A673 (cell line): ENCODE data around the gene DNAH2. TPM values are rescaled to one million over a fixed set of nuclear protein-coding genes. Genes with fewer than 3 reads are reported as not detected.

Experiments used
- BruUV-seq: library from RNA; stranded (reverse); fragments of 400-500 nt; replicated peaks from 2 replicates; lab custom pipeline; 2021; lab: Mats Ljungman, UMichigan
- CTCF ChIA-PET: fragments of 300-600 bp; sonication (Branson Sonifier 250); formaldehyde crosslinking; loops from one replicate; lab custom pipeline; 2022; ENCODE audit warnings: antibody characterized with exemption; lab: Charles Lee
- POLR2A ChIA-PET: fragments of 300-600 bp; sonication (Branson Sonifier 250); formaldehyde crosslinking; loops from one replicate; lab custom pipeline; 2022; ENCODE audit warnings: antibody characterized with exemption; ENCODE audit not compliant: low non-redundant PET; lab: Charles Lee
- DNase-seq: peaks from one replicate; pipeline ENCODE4 v3.0.0-alpha.2; 2015; ENCODE audit warnings: low spot score
- H3K27ac ChIP-seq: fragments of 200-600 bp; sonication (generic); 2 replicates; pipeline ENCODE4 v1.5.1; 2016; ENCODE audit warnings: mixed run types, low read depth, mild to moderate bottlenecking, mixed read lengths, antibody characterized with exemption, low read length; ENCODE audit not compliant: poor library complexity, severe bottlenecking
- H3K27me3 ChIP-seq: fragments of 200-600 bp; sonication (generic); replicated peaks from 2 replicates; pipeline ENCODE4 v1.6.1; 2017; ENCODE audit warnings: mixed run types, low read depth, mild to moderate bottlenecking, mixed read lengths, antibody characterized with exemption, low read length; ENCODE audit not compliant: insufficient read depth, poor library complexity
- H3K36me3 ChIP-seq: fragments of 200-600 bp; sonication (generic); 2 replicates; pipeline ENCODE4 v1.6.1; 2016; ENCODE audit warnings: mixed run types, mild to moderate bottlenecking, mixed read lengths, antibody characterized with exemption, low read length; ENCODE audit not compliant: insufficient read depth, poor library complexity, severe bottlenecking
- H3K4me1 ChIP-seq: fragments of 200-600 bp; sonication (generic); 2 replicates; pipeline ENCODE4 v1.6.1; 2017; ENCODE audit warnings: mixed run types, mild to moderate bottlenecking, mixed read lengths, antibody characterized with exemption, low read length; ENCODE audit not compliant: insufficient read depth, poor library complexity, severe bottlenecking
- H3K4me3 ChIP-seq: fragments of 200-600 bp; sonication (generic); 2 replicates; pipeline ENCODE4 v1.5.1; 2016; ENCODE audit warnings: low read depth, mixed run types, mild to moderate bottlenecking, mixed read lengths, low read length; ENCODE audit not compliant: poor library complexity, severe bottlenecking
- H3K9me3 ChIP-seq: fragments of 200-600 bp; sonication (generic); 2 replicates; pipeline ENCODE4 v1.6.1; 2016; ENCODE audit warnings: mixed run types, low read depth, mild to moderate bottlenecking, mixed read lengths, antibody characterized with exemption, low read length; ENCODE audit not compliant: poor library complexity, severe bottlenecking
- CTCF ChIP-seq: fragments of 300-800, 200-600 bp; sonication (generic); conservative IDR thresholded peaks from 2 replicates; pipeline ENCODE4 v1.5.1; 2017; ENCODE audit warnings: low read depth, mild to moderate bottlenecking, antibody characterized with exemption, low read length, moderate library complexity, mixed read lengths
- EZH2 ChIP-seq: fragments of 200-600 bp; sonication (generic); IDR thresholded peaks from 2 replicates; pipeline ENCODE4 v1.6.1; 2017; ENCODE audit warnings: borderline replicate concordance, low read depth, mild to moderate bottlenecking, mixed read lengths, antibody characterized with exemption, low read length; ENCODE audit not compliant: poor library complexity, severe bottlenecking
- intact Hi-C: fragments of 100-400 bp; cut with micrococcal nuclease; formaldehyde crosslinking; loops from one replicate; pipeline ENCODE4 v1.10.0; 2022; ENCODE audit not compliant: unreplicated experiment
- total RNA-seq: library from RNA; stranded (reverse); gene quantifications from 2 replicates; pipeline ENCODE4 v1.2.3, GENCODE V29; 2021

The DNAH2 gene
- total RNA-seq, 1 experiment from 2014 or later = 0.15 TPM

GRCh38 chr17:7792611-7793010 is 75.1 kb downstream of the DNAH2 start:
- no peaks in the 10 kb centered on the region for H3K36me3 ChIP-seq
- no TSS peak for BruUV-seq
- no peaks in the 10 kb centered on the region for H3K27me3 ChIP-seq
- no peak for DNase-seq
- POLR2A ChIA-PET = no interaction called here
- intact Hi-C loops = no loop called here
- H3K9me3 ChIP-seq = no peaks in the 10 kb centered on the region
- CTCF ChIA-PET = no interaction called here
- no peaks in the 10 kb centered on the region for H3K4me1 ChIP-seq
- H3K27ac ChIP-seq = no peak overlapping the region
- TF ChIP-seq CTCF (no peak), EZH2 (no peak)
- no peak overlapping the region for H3K4me3 ChIP-seq

GRCh38 chr17:7794075-7794663 is 76.6 kb downstream of the DNAH2 start:
- BruUV-seq = no TSS peak
- H3K4me3 ChIP-seq = no peak overlapping the region
- no peak overlapping the region for H3K27ac ChIP-seq
- H3K4me1 ChIP-seq = no peaks in the 10 kb centered on the region
- H3K9me3 ChIP-seq = no peaks in the 10 kb centered on the region
- no peak for DNase-seq
- TF ChIP-seq EZH2 = no peak
- TF ChIP-seq CTCF = no peak
- intact Hi-C loops = no loop called here
- POLR2A ChIA-PET = no interaction called here
- CTCF ChIA-PET = no interaction called here
- no peaks in the 10 kb centered on the region for H3K27me3 ChIP-seq
- no peaks in the 10 kb centered on the region for H3K36me3 ChIP-seq

- Histone ChIP-seq H3K4me3 (no peak overlapping the region), H3K4me1 (no peaks in the 10 kb centered on the region), H3K9me3 (no peaks in the 10 kb centered on the region), H3K27ac (no peak overlapping the region), H3K27me3 (no peaks in the 10 kb centered on the region), H3K36me3 (no peaks in the 10 kb centered on the region)
- DNase-seq = no peak
- no TSS peak for BruUV-seq
- intact Hi-C loops = no loop called here
- ChIA-PET CTCF (interaction anchor here (0.6 kb wide), 1 partner anchor 226 kb away, joined by 3 read pairs; no protein-coding TSS in a partner anchor), POLR2A (no interaction called here)
- TF ChIP-seq CTCF = no peak
- TF ChIP-seq EZH2 = no peak
Measured at GRCh38 chr17:7797976-7798375, 80.4 kb downstream of the DNAH2 start.
